Medulla oblongata (tissue), 1 donor: ENCODE data around the gene CELF4.

Experiments
- DNase-seq: peaks from one replicate; pipeline ENCODE4 v3.0.0-alpha.2; 2015; ENCODE audit errors: extremely low spot score

Gene CELF4

DNA sequence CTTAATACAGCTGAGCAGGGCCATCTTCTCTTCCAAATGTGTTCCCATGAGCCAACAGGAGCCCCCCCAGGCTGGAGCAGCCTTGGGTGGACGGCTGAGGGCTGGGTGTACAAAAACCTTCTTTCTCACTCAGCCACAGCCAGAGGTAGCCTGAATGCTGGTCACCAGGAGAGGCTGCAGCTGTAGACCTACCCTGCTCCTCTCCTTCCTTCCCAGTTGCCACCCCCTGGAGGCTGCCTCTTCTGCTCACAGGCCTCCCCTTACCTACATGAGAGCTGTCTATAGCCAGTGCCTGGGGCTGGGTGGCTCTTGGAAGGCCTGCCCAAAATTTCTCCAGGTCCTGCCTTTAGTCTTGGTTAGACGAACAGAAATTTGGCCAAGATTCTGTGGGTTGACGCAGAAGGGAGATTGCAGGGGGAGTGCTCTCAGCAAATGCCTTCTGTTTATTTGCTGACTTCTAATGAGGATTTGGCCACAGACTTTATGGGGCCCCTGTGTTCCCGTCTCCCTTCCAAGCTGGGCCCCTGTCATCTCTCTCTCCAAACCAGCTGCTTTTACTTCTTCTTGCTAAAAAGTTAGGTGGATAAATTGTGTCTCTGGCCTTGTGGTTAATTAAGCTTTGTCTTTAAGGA lies 18.3 kb downstream of the CELF4 start:
- DNase-seq: no peak

DNA sequence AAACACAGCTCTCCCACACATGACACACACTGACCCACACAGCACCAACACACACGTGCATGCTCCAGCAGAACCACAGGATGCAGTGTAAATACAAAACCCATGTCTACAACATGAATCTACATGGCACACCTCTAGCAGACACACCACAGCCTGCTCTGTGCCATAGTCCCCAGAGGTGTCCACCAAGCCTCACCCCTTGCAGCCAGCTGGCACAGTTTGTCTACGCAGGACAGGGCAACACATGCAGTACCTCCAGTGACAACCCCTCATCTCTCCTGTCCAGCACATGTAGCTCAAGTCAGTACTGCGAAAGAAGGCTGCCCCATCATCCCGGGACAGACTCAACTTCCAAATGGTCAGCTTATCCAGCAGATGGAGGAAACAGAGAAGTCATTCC lies 18.9 kb downstream of the CELF4 start:
- DNase-seq: no peak

DNA sequence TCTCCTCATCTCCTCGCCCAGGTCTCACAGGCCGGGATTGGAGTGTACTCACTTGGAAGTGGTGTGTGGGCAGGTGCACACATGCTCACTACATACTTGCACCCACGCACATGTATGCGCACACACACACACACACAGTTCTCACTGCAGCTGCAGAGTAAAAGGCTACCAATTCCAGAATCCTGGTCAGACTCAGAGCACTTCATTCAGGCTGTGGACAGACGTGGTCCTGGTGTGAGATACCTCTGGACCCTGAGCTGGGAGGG lies 19.4 kb downstream of the CELF4 start:
- no peak for DNase-seq

DNA sequence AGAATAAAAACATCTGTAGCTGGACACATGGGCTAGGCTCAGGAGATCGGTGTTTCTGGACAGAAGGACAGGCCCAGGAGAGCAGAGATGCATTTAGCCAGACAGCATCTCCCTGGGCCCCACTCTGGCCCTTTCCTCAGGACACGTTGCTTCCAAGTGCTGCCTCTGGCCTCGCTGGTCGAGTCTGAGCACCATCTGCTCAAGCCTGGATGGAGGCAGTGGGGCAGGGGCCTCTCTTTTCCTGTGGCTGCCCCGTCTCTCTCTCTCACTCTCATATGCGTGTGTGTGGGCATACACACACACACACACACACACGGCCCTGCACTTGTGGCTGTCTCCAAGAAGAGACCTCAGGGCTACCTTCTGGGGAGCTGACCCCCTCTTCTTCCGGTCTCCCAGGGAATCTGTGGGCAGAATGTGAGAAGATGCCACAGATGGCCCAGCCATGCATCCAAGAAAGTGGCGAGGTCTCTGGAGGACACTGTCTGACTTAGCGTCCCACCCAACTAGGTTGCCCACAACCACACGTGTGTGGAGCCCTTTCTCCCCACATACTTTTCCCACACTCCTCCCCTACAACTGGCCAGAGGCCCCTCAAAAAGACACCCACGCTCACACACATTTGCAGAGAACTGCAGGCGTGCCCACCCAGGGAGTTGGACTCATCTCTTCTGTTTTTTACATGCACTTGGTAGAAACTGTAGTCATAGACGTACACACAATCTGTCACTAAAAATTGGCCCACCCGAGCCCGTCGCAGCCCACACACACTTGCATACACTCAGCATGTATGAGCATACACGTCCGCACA lies 19.9 kb downstream of the CELF4 start:
- DNase-seq: no peak

DNA sequence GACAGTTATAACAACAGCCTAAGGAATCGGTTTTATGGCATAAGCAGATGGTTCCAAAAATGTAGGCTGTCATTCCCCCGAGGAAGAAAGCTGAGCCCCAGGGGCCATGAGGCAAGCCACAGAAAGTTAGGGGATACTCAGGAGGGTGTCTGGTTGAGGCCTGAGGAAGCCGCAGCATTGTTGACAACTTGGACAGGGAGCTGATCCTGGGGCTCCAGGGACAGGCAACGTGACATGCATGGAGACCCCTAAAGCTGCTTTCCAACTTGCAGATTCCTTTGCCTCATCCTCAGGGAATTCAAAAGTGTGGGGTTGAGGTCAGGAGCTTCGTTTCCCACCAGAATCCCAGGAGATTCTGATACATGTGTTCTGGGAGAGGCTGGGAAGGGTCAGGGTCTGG lies 20.9 kb downstream of the CELF4 start:
- DNase-seq: no peak

DNA sequence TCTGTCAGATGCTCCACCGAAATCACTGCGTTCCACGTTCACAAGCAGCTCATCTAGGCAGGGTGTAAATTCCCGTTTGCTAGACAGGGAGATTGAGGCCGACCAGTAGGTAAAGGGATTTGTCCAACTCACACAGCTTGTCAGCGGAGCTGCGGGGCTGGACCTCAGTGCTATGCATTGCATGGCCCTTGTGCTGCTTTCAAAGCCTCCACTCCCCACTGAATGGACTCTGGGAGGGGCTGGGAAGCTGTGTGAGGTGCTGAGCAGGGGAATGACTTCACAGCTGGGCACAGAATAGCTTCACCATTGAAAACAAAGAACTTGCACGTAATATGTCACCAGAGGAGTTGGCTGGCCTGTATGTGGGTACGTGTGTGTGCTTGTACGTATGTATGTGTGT lies 21.4 kb downstream of the CELF4 start:
- DNase-seq: no peak

DNA sequence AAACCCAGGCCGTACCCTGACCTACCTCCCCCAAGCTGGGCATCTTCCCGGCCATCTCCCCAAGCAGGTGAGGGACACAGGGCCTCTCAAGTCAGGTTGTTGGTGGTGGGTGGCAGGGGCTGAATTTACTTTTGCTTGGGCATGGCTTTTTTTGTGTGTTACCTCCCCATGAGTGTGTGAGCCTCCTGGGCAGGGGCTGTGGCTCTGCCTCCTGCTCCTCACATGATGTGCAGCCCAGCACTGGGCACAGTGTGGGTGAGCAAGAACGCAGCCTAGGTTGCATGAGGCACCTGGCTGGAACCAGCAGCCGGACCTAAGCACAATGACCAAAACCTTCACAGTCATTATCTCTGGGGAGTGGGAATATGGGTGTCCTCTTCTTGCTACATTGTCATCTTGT lies 22.3 kb downstream of the CELF4 start:
- DNase-seq: no peak

DNA sequence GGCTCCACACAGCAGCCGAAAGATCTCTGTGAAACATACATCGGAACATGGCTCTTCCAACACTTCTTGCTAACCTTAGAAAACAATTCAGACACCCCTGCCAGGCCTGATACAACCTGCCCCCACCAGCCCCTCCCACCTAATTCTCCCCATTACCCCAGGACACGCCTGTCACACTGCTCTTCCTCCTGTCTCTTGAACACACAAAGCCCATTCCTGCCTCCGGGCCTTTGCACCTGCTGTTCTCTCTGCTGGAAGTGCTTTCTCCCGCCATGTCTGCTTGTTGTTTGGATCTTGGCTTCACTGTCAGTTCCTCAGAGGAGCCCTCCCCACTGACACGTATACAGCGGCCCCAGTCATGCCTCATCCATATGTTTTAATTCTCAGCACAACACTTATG lies 24.1 kb downstream of the CELF4 start:
- no peak for DNase-seq

DNA sequence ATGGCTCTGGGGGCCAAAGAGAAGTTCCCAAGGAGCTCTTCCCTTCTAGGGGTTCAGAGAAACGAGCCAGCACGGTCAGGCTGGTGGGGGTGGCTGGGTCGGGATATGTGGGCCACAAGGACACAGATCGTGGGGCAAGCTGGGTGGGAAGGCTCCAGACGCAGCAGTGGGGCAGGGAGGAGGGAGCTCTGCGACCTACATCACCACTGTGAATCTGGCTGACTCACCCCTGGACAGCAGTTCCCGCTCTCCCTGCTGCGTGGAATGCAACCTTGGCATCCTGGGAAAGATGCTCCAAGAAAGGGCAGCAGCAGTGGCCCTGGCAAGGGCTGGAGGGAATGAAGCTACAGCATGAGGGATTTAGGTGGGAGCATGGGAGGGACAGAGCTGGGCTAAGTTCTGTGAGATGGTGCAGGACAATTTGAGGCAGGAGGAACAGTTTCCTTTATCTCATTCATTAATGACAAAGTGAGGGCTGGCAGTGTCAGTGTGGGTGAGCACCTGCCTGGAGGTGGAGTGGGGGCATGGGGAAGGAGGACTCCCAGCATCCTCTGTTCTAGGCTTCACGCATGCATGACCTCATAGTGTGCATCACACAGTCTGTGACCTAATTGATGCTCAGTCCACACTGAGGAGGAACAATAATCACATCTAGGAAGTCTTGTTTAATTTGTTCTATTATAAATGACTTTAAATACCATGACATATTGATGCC lies 25.0 kb downstream of the CELF4 start:
- DNase-seq: no peak

DNA sequence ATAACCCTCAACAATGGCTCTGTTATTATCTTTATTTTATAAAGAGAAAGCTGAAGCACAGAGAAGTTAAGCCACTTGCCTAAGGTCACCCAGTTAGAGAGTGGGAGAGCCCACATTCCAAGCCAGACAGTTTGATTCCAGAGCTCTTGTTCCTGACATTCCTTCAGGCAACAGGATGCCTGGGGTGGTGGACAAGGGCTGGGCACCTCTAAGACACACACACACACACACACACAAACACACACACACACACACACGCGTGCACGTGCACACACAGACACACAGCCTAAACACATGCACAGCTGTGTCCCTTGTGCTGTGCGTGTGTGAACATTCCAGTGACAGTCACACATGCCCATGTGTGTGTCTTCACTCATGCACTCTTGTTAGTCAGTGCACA lies 26.4 kb downstream of the CELF4 start:
- no peak for DNase-seq

DNA sequence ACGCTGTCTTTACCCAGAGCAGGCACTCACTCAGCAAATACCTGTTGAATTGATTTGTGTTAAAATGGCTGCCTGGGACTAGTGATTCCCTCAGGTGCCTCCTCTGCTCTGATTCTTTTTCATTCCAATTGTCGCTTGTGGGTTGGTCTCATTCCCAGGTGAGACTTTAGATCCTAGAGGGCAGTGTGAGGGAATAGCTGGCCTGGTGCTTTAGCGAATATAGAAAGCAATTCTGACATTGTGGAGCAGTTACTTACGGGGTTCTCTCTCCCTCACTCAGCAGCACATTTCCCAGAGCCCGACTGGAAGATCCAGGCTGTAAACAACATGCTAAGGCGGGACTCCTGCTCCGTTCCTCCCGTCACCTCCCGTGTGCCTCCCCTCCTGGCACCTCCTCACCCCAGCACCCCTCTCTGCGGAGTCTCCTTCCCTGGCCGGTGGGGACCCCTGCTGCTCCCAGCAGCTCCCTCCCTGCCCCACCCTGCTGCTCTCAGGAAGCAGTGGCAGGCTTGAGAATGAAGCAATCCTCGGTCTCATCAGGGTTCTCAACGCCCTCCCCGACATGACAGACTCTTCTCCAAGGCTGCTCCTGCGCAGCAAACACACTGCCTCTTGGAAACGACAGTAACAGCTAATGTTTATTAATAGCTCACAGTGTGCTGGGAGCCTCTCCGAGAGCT lies 26.9 kb downstream of the CELF4 start:
- DNase-seq: no peak

DNA sequence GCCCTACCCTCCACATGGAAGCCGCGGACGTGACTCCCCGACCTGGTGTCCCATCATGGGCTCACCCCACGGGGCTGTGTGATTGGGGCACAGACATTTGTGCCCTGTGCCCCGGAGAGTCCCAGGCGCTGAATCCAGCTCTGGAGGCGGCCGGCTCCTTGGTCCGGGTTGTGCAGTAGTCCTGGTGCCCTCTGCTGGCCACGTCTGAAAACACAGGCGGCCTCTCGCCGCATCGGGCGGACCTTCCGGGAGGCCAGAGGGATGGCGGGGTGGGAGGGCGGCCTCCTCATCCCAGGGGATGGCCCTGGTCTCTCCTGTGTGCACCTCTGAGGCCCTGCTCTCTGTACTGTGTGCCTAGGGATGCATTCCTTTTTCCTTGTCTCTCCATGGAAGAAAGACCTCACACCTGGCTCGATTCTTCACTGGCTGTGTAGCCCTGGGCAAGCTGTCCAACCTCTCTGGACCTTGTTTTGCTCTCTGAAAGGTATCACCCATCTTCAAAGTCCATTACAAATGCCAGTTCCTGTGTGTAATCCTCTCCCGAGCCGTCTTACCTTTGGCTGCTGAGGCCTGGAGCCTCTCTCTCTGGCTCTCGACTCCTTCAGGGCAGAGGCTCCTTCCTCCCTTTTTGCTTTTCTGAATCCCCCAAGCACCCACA lies 27.6 kb downstream of the CELF4 start:
- DNase-seq: peak; percentile 60

DNA sequence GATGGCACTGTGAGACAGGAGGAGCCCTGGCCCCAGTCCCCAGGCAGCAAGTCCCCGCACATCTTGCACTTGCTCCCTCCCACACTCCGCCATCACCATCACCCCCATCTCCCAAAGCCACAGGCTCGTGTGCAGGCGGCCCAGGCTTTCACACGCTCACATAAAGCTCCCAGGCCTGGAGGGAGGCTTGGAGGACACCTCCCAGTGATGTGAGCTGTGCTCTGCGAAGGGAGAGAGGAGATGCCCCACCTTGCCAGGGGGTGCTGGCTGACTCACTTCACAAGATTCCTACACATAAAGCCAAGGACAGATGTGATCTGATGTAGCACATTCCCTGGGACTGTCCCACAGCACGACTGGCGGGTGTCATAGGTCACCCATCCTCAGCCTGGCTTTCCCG lies 28.9 kb downstream of the CELF4 start:
- no peak for DNase-seq

DNA sequence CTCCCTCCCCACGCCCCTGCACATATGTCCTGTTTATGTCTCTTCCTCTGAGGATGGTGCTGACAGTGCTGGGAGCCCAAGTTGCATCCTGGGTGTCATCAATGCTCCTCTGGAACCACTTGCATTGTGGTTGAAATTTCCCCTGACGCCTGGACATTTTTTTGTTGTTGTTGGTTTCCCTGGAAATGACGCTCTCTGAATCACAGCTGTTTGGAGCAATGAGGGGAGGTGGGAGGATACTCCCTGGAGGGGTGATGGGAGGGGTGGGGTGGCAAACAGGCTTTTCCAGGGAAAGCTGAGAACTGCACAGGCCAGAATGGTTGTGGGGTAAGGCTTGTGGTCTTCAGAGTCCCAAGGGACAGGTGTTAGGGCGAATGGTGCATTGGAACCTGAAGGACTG lies 29.6 kb downstream of the CELF4 start:
- DNase-seq: no peak

DNA sequence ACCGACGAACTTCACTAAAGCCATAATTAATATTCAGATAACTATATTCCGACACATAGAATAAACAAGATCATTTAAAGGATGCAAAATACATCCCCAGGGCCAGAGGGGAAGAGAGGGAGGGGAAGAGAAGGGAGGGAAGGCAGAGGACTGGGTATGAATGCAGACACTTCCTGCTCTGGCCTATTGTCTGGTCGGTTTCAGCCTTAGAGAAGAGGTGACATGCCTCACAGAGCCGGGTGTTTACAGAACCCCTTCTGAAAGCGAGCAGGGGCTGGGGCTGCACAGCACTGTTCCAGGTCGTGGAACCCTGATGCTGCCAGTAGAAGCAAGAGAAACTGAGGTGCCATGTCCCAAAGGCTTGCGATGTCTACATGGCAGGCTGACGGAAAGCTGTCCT lies 31.0 kb downstream of the CELF4 start:
- no peak for DNase-seq

DNA sequence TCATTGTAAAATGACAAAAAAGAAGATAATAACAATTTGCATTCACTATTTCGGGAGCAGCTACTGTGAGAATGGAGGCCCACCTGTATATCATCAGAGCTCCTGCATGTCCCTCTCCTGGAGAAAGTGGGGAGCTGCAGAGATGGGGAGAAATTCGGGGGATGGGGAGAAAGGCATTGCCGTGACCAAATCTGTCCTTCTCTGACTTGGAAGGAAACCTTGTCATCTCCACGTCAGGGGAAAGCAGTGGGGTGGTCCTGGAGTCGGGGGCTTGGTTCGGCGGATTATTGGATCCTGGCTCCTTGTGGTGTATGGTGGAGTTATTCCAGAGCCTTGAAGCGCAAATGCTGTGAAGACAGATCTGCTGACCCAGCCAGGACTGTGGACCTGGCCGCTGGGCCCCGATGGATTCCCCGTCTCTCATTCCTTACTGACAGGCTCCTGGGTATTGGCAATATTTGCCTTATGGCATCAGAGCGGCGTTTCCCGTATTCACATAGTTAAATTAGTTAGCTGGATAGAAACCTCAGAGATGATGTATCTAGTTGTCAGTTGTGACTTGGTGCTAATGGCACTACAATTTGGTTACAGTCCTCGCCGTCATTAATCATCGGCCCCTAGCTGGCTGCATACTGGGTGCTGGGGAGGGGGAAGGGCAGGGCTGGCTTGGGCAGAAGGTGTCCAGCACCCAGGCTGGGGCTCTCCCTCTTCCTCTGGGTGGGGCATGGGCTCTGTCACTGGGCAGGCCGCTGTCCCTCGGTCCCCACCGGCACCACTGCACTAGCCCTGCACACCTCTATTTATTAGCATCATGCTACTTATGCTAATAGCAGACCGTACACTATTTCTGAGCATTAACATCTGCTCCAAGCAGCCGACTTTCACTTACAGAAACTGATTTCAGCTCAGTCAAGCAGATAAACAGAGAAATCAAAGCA lies 31.7 kb downstream of the CELF4 start:
- DNase-seq: no peak

DNA sequence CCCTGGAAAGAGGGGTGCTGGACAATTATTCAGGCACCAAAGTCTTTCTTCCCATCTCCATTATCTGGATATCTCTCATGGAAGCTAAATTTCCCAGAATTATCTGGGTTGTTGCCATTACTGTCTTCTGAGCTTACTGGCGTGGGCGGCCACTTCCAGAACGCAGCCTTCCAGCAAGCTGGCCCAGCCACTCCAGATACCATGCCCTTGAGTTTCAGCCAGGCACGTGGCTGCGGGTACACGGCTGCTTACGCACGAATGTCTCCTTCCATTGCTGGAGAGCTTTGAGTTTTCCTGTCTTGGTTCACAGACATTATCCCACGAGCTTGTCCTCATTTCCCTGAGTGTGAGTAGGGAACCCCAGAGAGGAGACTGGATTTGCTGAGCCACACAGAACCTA lies 32.7 kb downstream of the CELF4 start:
- no peak for DNase-seq

DNA sequence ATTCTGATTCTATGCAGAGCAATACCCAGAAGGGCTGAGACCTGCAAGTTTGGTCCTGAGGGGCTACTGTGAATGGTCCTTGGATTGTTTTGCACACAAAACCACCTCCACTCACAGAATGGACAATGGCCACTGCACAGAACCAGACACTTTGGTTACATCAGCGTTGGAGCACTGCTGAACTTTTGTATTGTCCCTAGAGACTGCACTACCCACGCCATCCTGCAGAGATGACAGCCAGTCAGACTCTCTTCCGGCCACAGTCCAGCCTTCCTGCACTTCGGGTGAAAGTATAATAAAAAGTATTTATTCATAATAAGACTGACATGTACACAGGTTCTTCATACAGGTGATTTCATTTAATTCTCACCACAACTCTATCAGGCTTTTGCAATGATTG lies 35.7 kb downstream of the CELF4 start:
- no peak for DNase-seq

DNA sequence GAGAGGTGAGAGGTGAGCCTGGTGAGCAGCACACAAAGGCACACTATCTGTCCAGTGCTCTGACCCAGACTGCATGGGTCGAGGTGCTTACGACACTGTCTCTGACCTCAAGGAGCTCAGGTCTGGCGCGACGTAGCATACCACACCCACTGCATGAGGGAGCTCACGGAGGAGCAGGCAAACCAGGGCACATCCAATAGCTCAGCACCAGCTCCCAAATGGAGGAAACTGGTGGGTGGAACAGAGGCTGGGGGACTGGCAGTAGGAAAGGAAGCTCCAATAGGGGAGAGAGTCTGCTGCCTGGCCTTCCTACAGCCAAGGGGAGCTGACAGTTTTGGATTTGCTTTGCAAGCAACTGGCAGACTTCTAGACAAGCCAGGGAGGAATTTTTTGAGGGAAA lies 36.3 kb downstream of the CELF4 start:
- DNase-seq: no peak

DNA sequence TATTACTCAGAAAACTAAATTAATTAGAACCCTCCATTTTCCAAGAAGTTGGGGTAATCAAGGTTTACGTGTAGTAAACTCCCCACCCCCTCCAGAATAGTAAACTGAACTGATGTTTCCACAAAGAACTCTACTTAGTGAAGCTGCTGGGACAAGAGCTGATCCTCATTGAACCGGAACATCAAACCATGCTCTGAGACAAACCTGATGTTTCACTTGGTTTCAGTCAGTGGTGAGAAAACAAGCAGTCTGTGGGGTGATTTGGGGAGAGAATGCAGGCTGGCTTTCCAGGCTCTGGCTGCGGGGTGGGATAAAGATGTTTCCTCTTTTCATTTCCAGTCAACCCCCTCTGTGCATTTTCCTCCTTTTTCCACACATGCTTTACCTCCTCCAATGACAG lies 38.2 kb downstream of the CELF4 start:
- DNase-seq: no peak

DNA sequence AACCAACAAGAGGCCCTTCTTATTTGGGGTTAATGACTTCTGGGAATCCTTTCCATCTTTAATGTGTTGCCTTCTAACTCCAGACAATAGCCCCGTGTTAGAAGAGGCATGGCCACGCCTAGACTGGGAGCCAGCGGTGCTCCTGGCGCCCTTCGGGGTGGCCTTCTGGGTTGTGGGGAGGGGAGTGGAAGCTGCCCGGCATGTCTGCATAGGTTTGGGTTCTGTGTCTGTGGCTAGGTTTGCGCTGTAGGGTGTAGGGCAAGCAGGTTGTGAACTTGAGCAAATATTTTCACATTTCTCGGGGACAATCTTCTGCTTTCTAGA lies 40.4 kb downstream of the CELF4 start:
- no peak for DNase-seq
